Ascending aorta (tissue), 2 donors: ENCODE measurements around the gene TMPRSS11A. TPM values are rescaled to one million over a fixed set of nuclear protein-coding genes. Genes with fewer than 3 reads are reported as not detected.

ENCODE experiments used
- DNase-seq, 2 donors: peaks; one replicate each; pipeline ENCODE4 v3.0.0-alpha.2; 2019; ENCODE audit warnings: low spot score in 2 of 2
- H3K27ac ChIP-seq, 2 donors: fragments of 200-600 bp; sonication (generic); one replicate each; pipeline ENCODE4 v1.5.1; 2016 to 2017; ENCODE audit warnings: mild to moderate bottlenecking in 1 of 2
- H3K27me3 ChIP-seq: fragments of 200-600 bp; sonication (generic); one replicate; pipeline ENCODE4 v1.5.1; 2017
- H3K36me3 ChIP-seq, 2 donors: fragments of 200-600 bp; sonication (generic); one replicate each; pipeline ENCODE4 v1.5.1; 2016
- H3K4me1 ChIP-seq, 2 donors: fragments of 200-600 bp; sonication (generic); one replicate each; pipeline ENCODE4 v1.5.1; 2016 to 2017; ENCODE audit warnings: mild to moderate bottlenecking in 1 of 2
- H3K4me3 ChIP-seq, 2 donors: fragments of 200-600 bp; sonication (generic); one replicate each; pipeline ENCODE4 v1.5.1; 2016 to 2017; ENCODE audit warnings: mild to moderate bottlenecking in 1 of 2
- H3K9me3 ChIP-seq, 2 donors: fragments of 200-600 bp; sonication (generic); one replicate each; pipeline ENCODE4 v1.5.1; 2016
- intact Hi-C: fragments of 100-400 bp; cut with DNase I; formaldehyde crosslinking; loops from one replicate; pipeline ENCODE4 v1.15.1; 2023
- total RNA-seq: library from RNA; depleted of rRNA; stranded (reverse); fragments of >200 nt; gene quantifications from one replicate; pipeline ENCODE4 v1.1.0, GENCODE V29; 2016
- TF ChIP-seq, protein P1 (sequence below), 3 experiments: fragments of 200-600 bp in 2 of 3; fragments of 450-650 bp in 1 of 3; sonication (generic) in 2 of 3; IDR thresholded peaks; one replicate each; pipeline ENCODE4 v1.5.1; 2016 to 2019; ENCODE audit warnings: antibody characterized with exemption in 3 of 3, mild to moderate bottlenecking in 1 of 3, moderate library complexity in 1 of 3

Gene TMPRSS11A
- total RNA-seq, 1 donor from 2014 or later: not detected

GRCh38 chr4:67909905-67910584, 53.2 kb downstream of the TMPRSS11A start:
- no peak overlapping the region for H3K27ac ChIP-seq

DNA sequence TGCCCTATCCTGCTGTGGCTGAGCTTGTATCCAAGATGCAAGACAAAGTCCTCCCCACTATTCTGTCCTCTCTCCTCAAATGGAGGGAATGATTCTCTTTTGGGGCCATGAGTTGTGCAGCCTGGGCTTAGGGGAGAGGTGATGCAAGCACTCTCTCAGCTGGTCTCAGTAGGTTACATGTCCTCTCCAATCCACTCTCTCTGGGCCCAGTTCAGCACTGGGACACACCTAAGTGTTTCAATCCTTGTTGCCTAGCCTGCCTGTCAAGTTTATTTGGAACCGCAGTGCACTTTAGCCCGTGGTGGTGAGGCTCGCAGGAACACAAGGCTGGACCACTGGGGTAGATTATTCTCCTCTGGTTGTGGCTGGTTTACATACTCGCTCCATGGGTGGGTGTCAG, 55.6 kb downstream of the TMPRSS11A start:
- no peak for DNase-seq
- TF ChIP-seq, protein P1, sequence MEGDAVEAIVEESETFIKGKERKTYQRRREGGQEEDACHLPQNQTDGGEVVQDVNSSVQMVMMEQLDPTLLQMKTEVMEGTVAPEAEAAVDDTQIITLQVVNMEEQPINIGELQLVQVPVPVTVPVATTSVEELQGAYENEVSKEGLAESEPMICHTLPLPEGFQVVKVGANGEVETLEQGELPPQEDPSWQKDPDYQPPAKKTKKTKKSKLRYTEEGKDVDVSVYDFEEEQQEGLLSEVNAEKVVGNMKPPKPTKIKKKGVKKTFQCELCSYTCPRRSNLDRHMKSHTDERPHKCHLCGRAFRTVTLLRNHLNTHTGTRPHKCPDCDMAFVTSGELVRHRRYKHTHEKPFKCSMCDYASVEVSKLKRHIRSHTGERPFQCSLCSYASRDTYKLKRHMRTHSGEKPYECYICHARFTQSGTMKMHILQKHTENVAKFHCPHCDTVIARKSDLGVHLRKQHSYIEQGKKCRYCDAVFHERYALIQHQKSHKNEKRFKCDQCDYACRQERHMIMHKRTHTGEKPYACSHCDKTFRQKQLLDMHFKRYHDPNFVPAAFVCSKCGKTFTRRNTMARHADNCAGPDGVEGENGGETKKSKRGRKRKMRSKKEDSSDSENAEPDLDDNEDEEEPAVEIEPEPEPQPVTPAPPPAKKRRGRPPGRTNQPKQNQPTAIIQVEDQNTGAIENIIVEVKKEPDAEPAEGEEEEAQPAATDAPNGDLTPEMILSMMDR (IDR thresholded peaks at IDR 0.05): no peak
- Histone ChIP-seq H3K4me1 (no peaks in the 10 kb centered on the region), H3K27me3 (no peaks in the 10 kb centered on the region), H3K27ac (no peak overlapping the region), H3K9me3 (no peaks in the 10 kb centered on the region), H3K36me3 (no peaks in the 10 kb centered on the region), H3K4me3 (no peak overlapping the region)
- intact Hi-C loops: no loop called here

More at GRCh38 chr4:67909905-67910584, 53.2 kb downstream of the TMPRSS11A start:
- H3K27me3 ChIP-seq: no peaks in the 10 kb centered on the region
- intact Hi-C loops: no loop called here
- TF ChIP-seq, protein P1 (IDR thresholded peaks at IDR 0.05): peak in 2 of 3 experiments; percentile 12 to 24
- no peaks in the 10 kb centered on the region for H3K9me3 ChIP-seq
- H3K4me1 ChIP-seq: no peaks in the 10 kb centered on the region
- no peaks in the 10 kb centered on the region for H3K36me3 ChIP-seq
- no peak overlapping the region for H3K4me3 ChIP-seq
- DNase-seq: no peak

DNA sequence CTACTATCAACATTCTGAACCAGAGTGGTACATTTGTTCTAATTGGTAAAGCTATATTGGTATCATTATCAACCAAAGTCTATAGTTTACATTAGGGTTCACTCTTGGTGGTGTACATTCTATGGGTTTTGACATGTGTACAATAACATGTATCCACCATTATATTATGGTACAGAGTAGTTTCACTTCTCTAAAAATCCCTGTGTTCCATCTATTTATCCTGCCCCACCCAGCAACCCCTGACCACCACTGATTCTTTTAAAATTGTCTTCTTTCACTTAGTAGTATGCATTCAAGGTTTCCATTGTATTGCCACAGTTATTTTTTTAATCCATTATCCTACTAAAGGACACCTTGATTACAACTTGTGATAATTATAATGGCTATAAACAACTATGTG, 64.2 kb downstream of the TMPRSS11A start:
- intact Hi-C loops: no loop called here
- TF ChIP-seq, protein P1 (IDR thresholded peaks at IDR 0.05): no peak
- H3K36me3 ChIP-seq: no peaks in the 10 kb centered on the region

DNA sequence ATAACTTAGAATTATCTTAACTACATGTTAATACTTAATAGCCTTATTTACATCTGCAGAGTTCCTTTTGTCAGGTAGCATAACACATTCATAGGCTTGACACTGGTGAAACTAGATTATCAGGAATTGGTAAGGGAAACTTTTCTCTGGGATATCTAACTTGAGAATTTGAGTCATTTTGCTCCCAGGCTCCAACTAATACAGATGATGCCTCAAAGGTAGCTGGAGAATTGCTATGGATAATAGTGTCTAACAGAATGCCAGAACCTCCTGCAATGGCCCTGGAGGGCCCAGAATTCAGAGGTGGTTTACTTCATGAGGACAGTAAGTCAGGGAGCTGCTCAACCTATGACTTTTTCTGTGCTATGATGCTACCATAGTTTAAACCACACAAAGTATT, 65.6 kb downstream of the TMPRSS11A start:
- TF ChIP-seq, protein P1 (IDR thresholded peaks at IDR 0.05): no peak
- H3K27ac ChIP-seq: no peak overlapping the region
- no peaks in the 10 kb centered on the region for H3K27me3 ChIP-seq
- no peaks in the 10 kb centered on the region for H3K4me1 ChIP-seq
- H3K36me3 ChIP-seq: no peaks in the 10 kb centered on the region
- intact Hi-C loops: no loop called here
- H3K4me3 ChIP-seq: no peak overlapping the region
- no peaks in the 10 kb centered on the region for H3K9me3 ChIP-seq
- no peak for DNase-seq

More for the DNA sequence above, 64.2 kb downstream of the TMPRSS11A start:
- no peak overlapping the region for H3K4me3 ChIP-seq
- no peaks in the 10 kb centered on the region for H3K4me1 ChIP-seq
- H3K27ac ChIP-seq: no peak overlapping the region
- no peaks in the 10 kb centered on the region for H3K27me3 ChIP-seq
- no peaks in the 10 kb centered on the region for H3K9me3 ChIP-seq
- no peak for DNase-seq

DNA sequence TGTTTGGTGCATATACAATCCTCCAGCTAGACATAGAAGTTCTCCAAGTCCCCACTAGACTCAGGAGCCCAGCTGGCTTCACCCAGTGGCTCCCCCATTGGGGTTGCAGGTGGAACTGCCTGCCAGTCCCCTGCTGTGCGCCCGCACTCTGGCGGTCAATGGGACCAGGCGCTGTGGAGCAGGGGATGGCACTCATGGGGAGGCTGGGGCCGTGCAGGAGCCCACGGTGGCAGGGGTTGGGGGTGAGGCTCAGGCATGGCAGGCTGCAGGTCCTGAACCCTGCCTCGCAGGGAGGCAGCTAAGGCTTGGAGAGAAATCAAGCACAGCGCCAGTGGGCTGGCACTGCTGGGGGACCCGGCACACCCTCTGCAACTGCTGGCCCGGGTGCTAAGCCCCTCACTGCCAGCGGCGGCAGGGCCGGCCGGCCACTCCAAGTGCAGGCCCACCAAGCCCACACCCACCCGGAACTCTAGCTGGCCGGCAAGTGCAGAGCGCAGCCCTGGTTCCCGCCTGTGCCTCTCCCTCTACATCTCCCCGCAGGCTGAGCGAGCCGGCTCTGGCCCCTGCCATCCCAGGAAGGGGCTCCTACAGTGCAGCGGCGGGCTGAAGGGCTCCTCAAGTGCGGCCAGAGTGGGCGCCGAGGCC, 66.8 kb downstream of the TMPRSS11A start:
- no peaks in the 10 kb centered on the region for H3K4me1 ChIP-seq
- H3K36me3 ChIP-seq: no peaks in the 10 kb centered on the region
- H3K9me3 ChIP-seq: no peaks in the 10 kb centered on the region
- no peak for DNase-seq
- TF ChIP-seq, protein P1 (IDR thresholded peaks at IDR 0.05): no peak
- H3K27me3 ChIP-seq: no peaks in the 10 kb centered on the region
- no peak overlapping the region for H3K27ac ChIP-seq
- intact Hi-C loops: no loop called here
- no peak overlapping the region for H3K4me3 ChIP-seq
